ENCODE measurements around the gene NECTIN2.

DNA sequence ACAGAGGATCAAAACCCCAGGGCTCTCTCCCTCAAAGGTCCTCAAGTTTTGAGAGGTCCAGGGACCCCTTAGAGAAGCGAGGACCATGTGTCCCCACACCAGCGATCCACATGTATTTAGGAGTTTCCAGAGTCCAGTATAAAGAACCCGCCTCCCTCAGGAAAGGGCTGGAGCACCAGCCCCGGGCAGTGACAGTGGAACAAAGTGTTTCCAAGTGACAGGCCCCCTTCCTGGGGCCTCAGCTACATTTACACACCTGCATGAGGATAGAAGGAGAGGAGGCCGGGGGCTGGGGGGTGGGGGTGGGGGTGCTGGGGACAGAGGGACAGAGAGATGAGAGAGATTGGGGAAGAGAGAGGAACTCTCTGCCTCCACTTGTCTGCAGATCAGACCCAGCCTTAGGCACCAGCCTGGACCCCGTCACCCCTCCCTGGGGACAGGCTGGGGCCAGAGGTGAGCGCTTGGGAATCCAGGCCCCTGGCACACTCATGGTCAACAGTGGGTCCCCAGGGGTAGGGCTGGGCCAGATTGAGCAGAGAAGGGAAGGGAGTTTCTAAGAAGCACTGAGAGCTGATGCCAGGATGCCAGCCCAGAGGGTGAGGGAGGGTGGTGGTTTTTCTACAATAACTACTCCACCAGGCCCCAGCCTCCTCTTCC, 36.4 kb upstream of the NECTIN2 start:
- TF ChIP-seq CTCF (IDR thresholded peaks at IDR 0.05) = no peak
- TF ChIP-seq POLR2A (IDR thresholded peaks at IDR 0.05) = no peak
